Measurements from ENCODE around the gene HIGD2B.
A peak's percentile ranks its signal among the peaks of the same experiment; 100 is the strongest.
"Not testable (repeated sequence)": the region's sequence is repeated elsewhere in the genome, so short reads cannot be mapped to it uniquely, and the experiment has no call there.

HIGD2B gene, protein sequence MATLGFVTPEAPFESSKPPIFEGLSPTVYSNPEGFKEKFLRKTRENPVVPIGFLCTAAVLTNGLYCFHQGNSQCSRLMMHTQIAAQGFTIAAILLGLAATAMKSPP

DNA sequence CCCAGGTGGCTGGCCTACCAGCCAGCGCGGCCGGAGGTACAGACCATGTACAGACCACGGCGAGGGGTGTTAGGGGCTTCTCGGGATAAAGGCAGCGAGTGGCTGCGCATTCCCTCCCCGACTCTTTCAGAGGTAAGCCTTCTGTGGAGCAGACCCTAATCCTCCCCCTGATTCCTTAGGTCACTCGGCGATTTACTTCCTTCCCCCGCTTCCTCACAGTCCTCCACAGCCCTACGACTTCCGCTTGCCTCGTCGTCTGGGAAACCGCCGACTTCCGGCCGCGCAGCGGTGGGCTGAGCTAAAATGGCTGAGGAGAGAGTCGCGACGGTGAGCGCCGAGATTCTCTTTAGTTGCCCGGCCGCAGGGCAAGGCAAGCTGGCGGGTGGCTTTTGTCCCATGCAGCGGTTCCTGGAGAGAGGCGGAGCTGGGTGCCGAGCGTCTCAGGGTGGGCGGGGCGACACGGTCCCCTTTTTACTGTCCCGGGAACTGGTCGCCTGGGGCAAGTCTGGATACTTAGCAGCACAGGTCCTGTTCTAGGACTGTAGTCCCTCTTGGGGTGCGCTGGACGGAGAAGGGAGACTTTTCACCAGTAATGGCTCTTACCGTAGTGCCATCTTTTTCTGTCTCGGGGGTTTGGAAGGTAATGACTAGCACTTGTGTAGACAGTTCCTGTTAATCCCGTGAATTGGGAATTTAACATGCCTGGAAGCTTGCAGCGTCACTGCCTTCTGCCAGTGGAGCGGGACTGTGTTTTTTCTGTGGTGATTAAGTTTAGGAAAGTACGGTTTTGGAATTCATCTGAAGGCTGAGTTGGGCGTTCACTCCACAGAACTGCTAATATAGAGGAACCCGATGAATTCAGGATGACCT lies at the start of gene HIGD2B, which contains the start of gene BBS4:
Gene HIGD2B (minus strand): TSS at position 258 of the 870 bp plus-strand sequence. CDS start 9,808 bp downstream, outside the sequence.
Gene BBS4 (plus strand): TSS at position 283 of the 870 bp plus-strand sequence. CDS start 21 bp downstream, at position 304.
- DNase-seq: no peak

GRCh38 chr15:72735111-72735510 lies 49.1 kb upstream of the HIGD2B start:
- peak; percentile 9 for DNase-seq

GRCh38 chr15:72733941-72734738 lies 48.2 kb upstream of the HIGD2B start:
- peak; percentile 36 for DNase-seq

DNA sequence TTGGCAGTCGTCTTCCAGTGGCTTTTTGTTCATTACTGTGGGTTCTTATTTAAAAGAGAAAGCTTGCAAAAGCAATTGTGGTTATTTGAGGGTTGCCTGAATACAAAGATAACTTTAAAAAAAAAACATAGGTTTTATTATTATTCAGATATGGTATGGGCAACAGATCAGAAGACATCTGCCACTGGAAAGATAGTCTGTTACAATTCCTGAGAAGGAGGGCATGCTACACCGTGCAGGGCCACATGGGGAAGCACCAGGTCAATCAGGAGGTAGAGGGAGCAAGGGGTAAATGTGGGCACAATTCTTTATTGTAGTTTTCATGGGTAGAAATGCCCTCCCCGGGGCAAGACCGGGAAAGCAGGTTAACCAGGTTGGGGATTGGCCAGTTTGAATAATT lies 46.5 kb upstream of the HIGD2B start:
- no peak for DNase-seq

DNA sequence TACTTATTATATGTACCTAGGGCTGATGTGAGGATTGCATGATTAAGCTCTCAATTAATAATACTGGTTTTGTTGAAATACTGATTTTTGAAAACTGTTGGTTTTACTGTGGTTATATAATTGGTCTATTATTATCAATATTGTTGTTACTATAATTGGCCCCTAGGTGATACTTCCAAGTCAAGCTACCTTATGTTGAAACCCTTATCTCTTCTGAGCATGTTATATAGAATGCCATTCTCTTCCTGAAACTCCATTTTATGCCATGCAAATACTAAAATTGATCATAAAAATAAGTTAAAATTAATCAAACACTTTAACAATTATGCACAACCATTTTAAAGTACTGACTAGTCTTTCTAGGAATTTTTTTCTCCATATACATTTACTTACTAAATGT lies 46.1 kb upstream of the HIGD2B start:
- DNase-seq: no peak

DNA sequence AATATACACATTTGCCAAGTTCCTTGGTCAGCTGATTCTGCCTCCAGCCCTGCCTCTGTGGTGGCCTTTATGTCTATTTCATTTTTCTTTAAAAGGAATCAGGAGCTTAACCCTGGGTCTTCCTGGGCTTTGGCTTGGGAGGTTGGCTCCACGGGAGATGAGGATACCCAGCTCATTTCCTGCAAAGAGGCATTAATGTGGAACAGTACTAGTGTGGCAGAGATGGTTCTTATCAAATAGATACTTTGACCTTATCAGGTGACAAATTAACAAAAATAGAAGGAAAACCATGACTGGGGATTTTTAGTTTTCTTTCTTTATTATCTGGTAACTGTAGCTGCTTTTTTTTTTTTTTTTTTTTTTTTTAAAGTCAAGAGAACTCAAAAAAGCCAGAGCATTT lies 42.8 kb upstream of the HIGD2B start:
- no peak for DNase-seq

GRCh38 chr15:72728249-72728648 lies 42.3 kb upstream of the HIGD2B start:
- not testable (repeated sequence) for DNase-seq

DNA sequence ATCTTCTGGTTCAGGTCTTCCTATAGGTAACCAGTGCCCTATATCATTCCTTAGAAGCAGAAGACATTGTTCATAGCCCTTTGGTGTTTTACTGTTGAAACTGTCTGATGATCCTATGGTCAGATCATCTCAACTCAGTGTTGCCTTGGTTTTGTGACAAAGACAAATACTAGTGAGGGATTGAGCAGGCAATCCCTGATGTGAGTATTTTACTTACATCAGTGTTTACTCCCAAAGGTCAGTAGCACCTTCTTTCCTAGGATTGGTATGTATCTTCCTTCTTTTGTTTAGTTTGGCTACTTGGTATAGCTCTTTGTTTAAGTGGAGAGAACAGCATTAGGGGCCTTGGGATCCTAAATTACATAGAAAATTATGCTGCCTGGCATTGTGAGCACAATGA lies 41.2 kb upstream of the HIGD2B start:
- DNase-seq: no peak

- not testable (repeated sequence) for DNase-seq
Measured at GRCh38 chr15:72725851-72726250, 39.9 kb upstream of the HIGD2B start.

- no peak for DNase-seq
Measured at GRCh38 chr15:72725446-72725845, 39.5 kb upstream of the HIGD2B start.

- no peak for DNase-seq
Measured at GRCh38 chr15:72724028-72724427, 38.0 kb upstream of the HIGD2B start.

GRCh38 chr15:72722071-72722696 lies 36.2 kb upstream of the HIGD2B start:
- DNase-seq: peak; percentile 81

GRCh38 chr15:72708551-72709303 lies 22.7 kb upstream of the HIGD2B start:
- DNase-seq: not testable (repeated sequence)

DNA sequence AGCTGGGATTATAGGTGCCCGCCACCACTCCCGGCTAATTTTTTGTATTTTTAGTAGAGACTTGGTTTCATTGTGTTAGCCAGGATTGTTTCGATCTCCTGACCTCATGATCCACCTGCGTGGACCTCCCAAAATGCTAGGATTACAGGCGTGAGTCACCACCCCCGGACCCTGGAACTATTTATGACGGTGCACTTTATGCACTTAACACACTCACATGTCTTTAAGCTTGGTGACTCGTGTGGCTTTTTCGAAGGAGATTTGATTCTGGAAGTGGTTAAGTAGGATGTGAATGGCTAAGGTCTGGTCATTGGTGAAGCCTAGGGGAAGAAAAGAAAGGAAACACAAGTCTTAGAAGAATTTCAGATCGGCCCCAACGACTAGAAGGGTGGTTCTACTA lies 20.3 kb upstream of the HIGD2B start:
- no peak for DNase-seq

DNA sequence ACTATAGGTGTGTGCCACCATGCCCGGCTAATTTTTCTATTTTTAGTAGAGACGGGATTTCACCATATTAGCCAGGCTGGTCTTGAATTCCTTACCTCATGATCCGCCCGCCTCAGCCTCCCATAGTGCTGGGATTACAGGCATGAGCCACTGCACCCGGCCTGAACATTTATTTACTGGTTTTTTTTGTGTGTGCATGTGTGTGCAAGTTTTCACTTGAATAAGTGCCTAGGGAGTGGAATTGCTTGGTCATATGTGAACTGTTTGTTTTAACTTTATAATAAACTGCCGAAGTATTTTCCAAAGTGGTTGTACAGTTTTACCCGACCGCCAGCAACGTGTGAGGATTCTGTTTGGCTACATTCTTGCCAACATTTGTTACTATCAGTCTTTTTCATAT lies 14.1 kb upstream of the HIGD2B start:
- DNase-seq: no peak

DNA sequence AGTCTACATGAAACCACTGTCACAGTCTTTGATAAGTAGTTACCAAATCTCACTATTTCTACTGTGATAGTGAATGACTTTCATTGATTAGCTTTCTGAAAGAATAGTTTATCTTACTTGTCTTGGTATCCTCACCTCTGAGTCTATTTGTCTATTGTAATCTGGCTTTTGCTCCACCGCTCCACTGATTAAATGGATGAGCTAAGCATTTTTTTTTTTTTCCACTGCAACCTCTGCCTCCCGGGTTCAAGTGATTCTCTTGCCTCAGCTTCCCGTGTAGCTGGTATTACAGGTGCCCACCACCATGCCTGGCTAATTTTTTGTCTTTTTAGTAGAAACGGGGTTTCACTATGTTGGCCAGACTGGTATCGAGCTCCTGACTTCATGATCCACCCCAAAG lies 13.0 kb upstream of the HIGD2B start:
- DNase-seq: no peak

DNA sequence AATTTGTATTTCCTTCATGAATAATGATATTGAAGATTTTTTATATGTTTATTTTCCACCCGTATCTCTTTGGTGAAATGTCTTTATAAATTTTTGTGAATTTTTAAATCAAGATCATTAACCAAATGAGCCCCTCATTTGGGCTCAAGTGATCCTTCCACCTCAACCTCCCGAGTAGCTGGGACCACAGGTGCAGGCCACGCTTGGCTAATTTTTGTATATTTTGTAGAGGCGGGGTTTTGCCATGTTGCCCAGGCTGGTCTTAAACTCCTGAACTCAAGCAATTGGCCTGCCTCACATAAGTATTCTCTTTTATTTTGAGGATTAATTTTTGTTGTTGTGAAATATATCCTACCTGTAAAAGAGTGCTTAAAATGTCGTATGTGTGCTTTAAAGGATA lies 5.0 kb upstream of the HIGD2B start:
- DNase-seq: no peak

GRCh38 chr15:72688697-72689096 lies 2.7 kb upstream of the HIGD2B start:
- DNase-seq: no peak

GRCh38 chr15:72685301-72685924 lies 569 bp downstream of the HIGD2B start:
- DNase-seq: no peak

GRCh38 chr15:72682772-72683171 lies 3.2 kb downstream of the HIGD2B start:
- no peak for DNase-seq

GRCh38 chr15:72680931-72681330 lies 5.1 kb downstream of the HIGD2B start:
- no peak for DNase-seq

- no peak for DNase-seq
Measured at GRCh38 chr15:72676838-72677237, 9.1 kb downstream of the HIGD2B start.
